GM19099 (cell line): ENCODE measurements around the gene OAF.

Experiments
- POLR2A ChIP-seq: IDR thresholded peaks from 3 replicates; pipeline ENCODE4 v1.6.1; 2011; ENCODE audit warnings: low read depth; ENCODE audit not compliant: insufficient read length; ENCODE audit errors: extremely low read depth

OAF gene

GRCh38 chr11:120192831-120193625, 17.8 kb upstream of the OAF start:
- no peak for TF ChIP-seq POLR2A

DNA sequence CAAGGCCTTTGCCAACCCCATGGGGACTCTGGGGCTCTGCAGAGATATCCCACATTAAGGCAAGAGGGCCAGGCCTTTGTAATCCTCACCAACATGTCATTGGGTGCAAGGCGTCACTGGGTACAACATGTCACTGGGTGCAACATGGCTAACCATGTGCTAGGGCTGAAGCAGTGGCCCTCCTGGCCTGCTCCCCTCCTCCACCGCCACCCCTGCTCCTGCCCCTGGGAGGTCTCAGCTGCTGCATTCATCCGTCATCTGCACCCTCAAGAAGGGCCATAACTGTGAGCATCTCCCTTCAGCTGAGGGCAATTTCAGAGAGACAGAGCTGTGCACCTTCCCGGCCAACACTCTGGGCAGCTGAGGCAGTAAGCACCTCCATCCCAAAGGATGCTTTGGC, 16.7 kb upstream of the OAF start:
- TF ChIP-seq POLR2A: no peak

DNA sequence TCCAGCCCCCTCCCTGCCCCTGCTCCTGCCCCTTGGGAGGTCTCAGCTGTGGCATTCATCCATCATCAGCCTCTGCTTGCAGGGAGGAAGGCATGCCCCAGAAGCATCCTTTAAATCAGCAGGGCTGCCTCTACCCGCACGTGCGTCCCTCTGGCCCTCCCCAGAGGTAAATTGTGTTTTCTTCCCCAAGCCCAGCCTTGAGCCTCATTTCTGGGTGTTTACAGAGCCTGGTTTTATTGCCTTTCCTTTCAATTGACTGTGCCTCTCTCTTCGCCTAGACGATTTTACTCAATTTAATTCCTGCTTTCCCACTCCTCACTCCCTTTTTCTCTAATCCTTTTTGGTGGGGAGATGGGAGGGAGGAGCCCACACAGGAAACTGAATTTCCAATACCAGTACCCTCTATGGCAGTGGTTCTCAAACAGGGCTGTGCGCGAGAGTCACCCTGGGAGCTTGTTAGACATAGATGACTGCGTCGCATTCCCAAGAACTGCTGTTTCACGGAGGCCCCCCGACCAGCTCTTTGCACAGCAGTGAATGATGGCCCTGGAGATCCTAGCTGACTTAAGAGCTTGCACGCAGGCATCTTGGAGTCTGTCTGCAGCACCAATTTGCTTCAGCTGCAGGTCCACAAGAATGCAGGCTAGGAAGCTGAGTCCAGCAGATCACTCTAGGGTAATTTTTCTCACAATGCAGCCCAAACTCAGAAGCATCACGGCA, 15.1 kb upstream of the OAF start:
- no peak for TF ChIP-seq POLR2A

DNA sequence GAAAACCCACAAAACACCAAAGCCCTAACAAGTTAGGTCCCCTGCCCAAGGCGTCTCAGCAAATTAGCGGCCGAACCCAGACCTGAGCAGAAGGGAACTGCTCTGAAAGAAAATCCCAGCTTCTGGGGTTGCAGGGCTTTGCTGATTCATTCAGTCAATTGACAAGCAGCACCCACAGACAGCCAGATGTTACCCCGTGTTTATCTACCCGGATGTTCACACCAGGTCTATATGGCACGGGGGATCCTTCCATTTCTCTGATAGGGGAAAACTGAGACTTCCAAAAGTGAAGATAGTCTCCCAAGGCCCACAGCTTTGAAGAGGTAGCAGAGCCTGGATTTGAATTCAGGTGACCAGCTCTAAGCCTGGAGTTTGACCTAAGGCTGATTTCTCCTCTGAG, 14.0 kb upstream of the OAF start:
- no peak for TF ChIP-seq POLR2A

GRCh38 chr11:120197251-120197891, 13.5 kb upstream of the OAF start:
- no peak for TF ChIP-seq POLR2A

- TF ChIP-seq POLR2A: no peak
Measured at GRCh38 chr11:120197977-120198376, 12.9 kb upstream of the OAF start.

DNA sequence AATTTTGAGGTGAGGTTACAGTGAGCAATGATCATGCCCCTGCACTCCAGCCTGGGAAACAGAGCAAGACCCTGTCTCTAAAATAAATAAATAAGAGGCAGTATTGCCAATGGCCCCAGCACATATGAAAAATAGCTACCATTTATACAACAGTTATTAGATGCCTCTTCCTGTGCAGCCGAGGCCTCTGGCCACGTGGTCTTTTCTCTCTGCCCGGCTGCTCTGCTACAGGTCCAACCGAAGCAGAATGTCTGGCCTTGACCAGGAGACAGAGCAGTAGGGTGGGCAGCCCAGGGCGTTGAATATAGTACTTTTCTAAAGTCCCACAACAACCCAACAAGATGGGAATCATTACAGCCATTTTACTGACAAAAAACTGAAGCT, 12.4 kb upstream of the OAF start:
- TF ChIP-seq POLR2A: no peak

DNA sequence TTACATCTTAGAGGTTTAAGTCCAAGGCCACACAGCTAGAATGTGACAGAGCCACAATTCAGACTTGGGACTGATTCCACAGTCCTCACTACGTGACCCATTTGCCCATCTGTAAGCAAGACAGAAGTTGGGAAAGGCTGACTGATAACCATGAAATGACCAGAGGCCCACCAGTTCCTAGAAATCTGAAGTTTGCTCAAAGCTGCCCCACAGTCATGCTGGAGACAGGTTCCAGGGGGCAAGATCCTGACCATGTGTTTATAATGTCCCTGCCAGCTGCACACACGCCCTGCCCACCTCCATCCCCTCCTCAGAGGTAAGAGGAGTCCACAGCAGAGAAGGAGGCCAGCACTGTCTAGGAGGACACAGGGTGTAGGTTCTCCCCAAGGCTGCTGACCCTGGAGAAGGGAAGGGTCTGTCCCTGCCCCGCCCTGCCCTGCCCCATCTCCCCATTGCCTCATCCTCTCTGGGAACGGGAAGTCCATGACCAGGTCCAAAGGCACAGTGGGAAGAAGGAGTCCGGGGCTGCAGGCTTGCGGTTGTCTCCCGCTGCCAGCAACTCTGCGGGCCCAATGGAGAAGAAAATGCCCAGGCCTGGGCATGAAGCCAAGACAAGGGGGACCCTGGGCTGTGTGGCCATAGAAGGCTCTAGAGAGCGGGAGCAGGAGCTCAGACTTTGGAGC, 11.9 kb upstream of the OAF start:
- no peak for TF ChIP-seq POLR2A

DNA sequence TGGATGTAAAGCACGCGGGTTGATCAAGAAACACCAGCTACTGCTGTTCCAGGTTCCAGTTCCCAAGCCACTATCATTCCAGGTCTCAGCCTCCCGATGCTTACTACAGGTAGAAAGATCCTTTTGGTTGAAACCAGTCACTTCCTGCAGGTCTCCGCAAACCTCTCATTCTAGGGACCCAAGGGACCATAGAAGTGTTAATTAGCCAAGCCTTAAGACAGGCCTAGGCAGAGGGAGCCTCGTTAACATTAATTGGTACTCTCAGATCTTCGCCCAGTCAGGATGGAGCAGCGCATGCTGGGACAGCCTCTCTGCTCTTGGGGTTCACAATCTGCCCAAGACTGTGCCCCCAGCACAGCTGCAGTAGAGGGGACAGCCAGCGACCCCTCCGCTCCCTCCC, 11.2 kb upstream of the OAF start:
- no peak for TF ChIP-seq POLR2A

- TF ChIP-seq POLR2A: no peak
Measured at GRCh38 chr11:120200677-120201076, 10.2 kb upstream of the OAF start.

GRCh38 chr11:120201653-120202052, 9.2 kb upstream of the OAF start:
- TF ChIP-seq POLR2A: no peak

GRCh38 chr11:120203626-120204025, 7.2 kb upstream of the OAF start:
- TF ChIP-seq POLR2A: no peak

DNA sequence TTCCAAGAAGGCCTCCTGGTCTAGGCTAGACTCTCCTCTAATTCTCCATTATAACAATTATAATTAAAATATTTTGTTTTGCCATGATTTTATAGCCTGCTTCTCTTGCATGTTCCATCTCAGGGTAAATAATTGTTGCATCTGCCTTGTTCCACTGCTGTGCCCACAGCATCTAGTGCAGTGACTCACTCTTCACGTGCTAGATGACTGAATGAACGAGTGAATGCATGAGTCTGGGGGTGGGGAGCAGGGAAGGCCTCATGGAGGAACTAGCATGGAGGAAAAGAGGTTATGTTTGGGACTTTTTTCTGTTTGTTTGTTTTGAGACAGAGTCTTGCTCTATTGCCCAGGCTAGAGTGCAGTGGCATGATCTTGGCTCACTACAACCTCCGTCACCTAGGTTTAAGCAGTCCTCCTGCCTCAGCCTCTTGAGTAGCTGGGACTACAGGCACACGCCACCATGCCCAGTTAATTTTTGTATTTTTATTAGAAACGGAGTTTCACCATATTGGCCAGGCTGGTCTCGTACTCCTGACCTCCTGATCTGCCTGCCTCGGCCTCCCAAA, 5.2 kb upstream of the OAF start:
- TF ChIP-seq POLR2A: no peak

GRCh38 chr11:120207512-120207911, 3.3 kb upstream of the OAF start:
- TF ChIP-seq POLR2A: no peak

GRCh38 chr11:120208001-120208441, 2.8 kb upstream of the OAF start:
- TF ChIP-seq POLR2A: no peak
